K562 (cell line): ENCODE measurements around the gene FGF11. TPM values are rescaled to one million over a fixed set of nuclear protein-coding genes. Genes with fewer than 3 reads are reported as not detected.

ENCODE experiments used
- ATAC-seq: fragments of 200-7000 bp; cut with Tn5 transposase; 3 replicates; pipeline ENCODE4 v1.9.1; 2020; ENCODE audit warnings: moderate library complexity
- BruUV-seq: library from RNA; stranded (reverse); fragments of 400-500 nt; replicated peaks from 2 replicates; lab custom pipeline; 2021; lab: Mats Ljungman, UMichigan
- CTCF ChIA-PET: fragments of 300-600 bp; formaldehyde crosslinking; extraction: SDS; loops from one replicate; lab custom pipeline; 2021; ENCODE audit warnings: low intra/inter-chr PET ratio; lab: Yijun Ruan, JAX
- POLR2A ChIA-PET: fragments of 300-600, 350-650 bp; sonication (Branson Sonifier 250); formaldehyde crosslinking; extraction: SDS; loops from one replicate; lab custom pipeline; 2021; ENCODE audit warnings: antibody characterized with exemption, inconsistent platforms; lab: Yijun Ruan, JAX
- DNase-seq, 4 experiments: peaks; one replicate each; pipeline versions ENCODE4 v3.0.0 to v3.0.0-alpha.2; 2011 to 2018; ENCODE audit warnings: low spot score in 3 of 4, mixed read lengths in 3 of 4; ENCODE audit errors: extremely low read depth in 1 of 4
- FAIRE-seq: peaks from 2 replicates; lab custom pipeline; 2011; peaks lifted over from hg19 to GRCh38; lab: Jason Lieb, UNC
- H2AFZ ChIP-seq: 2 replicates; pipeline ENCODE4 v1.6.0; 2011; ENCODE audit warnings: low read depth, low read length, control low read depth, inconsistent platforms
- H3K27ac ChIP-seq: fragments of 200-600 bp; 3 replicates; pipeline ENCODE4 v1.8.0; 2011; ENCODE audit warnings: low read depth, mild to moderate bottlenecking, control low read depth, inconsistent platforms, low read length, moderate library complexity, mixed read lengths; ENCODE audit errors: extremely low read depth
- H3K27me3 ChIP-seq, 2 experiments: fragments of 300-600 bp in 1 of 2; 2 replicates in 1 of 2; 3 replicates in 1 of 2; pipeline versions ENCODE4 v1.6.0 to v1.8.0; 2011; ENCODE audit warnings: inconsistent platforms in 2 of 2, low read length in 2 of 2, mild to moderate bottlenecking in 1 of 2, mixed read lengths in 1 of 2, moderate library complexity in 1 of 2; ENCODE audit not compliant: control insufficient read depth in 2 of 2, insufficient read depth in 2 of 2
- H3K36me3 ChIP-seq: fragments of 300-600 bp; 3 replicates; pipeline ENCODE4 v1.8.0; 2011; ENCODE audit warnings: mild to moderate bottlenecking, low read length, inconsistent platforms; ENCODE audit not compliant: control insufficient read depth, insufficient read depth
- H3K4me1 ChIP-seq, 2 experiments: fragments of 200-600 bp in 1 of 2; replicated peaks in 1 of 2; 2 replicates in 1 of 2; 3 replicates in 1 of 2; pipeline versions ENCODE4 v1.5.1 to v1.8.0; 2011; ENCODE audit warnings: inconsistent platforms in 2 of 2, low read length in 2 of 2, mild to moderate bottlenecking in 1 of 2, mixed read lengths in 1 of 2, moderate library complexity in 1 of 2; ENCODE audit not compliant: control insufficient read depth in 2 of 2, insufficient read depth in 2 of 2
- H3K4me2 ChIP-seq: 2 replicates; pipeline ENCODE4 v1.6.1; 2011; ENCODE audit warnings: low read length, control low read depth, inconsistent platforms, mixed read lengths; ENCODE audit not compliant: insufficient read depth
- H3K4me3 ChIP-seq: fragments of 200-600 bp; sonication (generic), shearing (Covaris generic); 2 replicates; pipeline ENCODE4 v1.5.1; 2016; ENCODE audit warnings: control low read depth, inconsistent platforms
- H3K79me2 ChIP-seq: fragments of 200-600 bp; 3 replicates; pipeline ENCODE4 v1.8.0; 2011; ENCODE audit warnings: low read length, inconsistent platforms; ENCODE audit not compliant: control insufficient read depth, insufficient read depth
- H3K9ac ChIP-seq, 2 experiments: 2 replicates each; pipeline versions ENCODE4 v1.6.0 to v1.6.1; 2011; ENCODE audit warnings: low read depth in 2 of 2, low read length in 2 of 2, control low read depth in 1 of 2, inconsistent platforms in 1 of 2, mild to moderate bottlenecking in 1 of 2, mixed read lengths in 1 of 2; ENCODE audit not compliant: insufficient read depth in 1 of 2
- H3K9me1 ChIP-seq: one replicate; pipeline ENCODE4 v1.6.0; 2011; ENCODE audit warnings: inconsistent platforms, mild to moderate bottlenecking, low read length, moderate library complexity; ENCODE audit not compliant: control insufficient read depth, insufficient read depth
- H3K9me3 ChIP-seq: replicated peaks from 2 replicates; pipeline ENCODE4 v1.5.1; 2011; ENCODE audit warnings: low read depth, low read length, inconsistent platforms; ENCODE audit not compliant: control insufficient read depth, insufficient read depth
- H4K20me1 ChIP-seq: replicated peaks from 2 replicates; pipeline ENCODE4 v1.6.1; 2011; ENCODE audit warnings: low read length, inconsistent platforms, mixed read lengths; ENCODE audit not compliant: control insufficient read depth, insufficient read depth
- ATF3 ChIP-seq, 2 experiments: fragments of 450-650 bp in 1 of 2; sonication (generic) in 1 of 2; formaldehyde crosslinking in 1 of 2; IDR thresholded peaks in 1 of 2; conservative IDR thresholded peaks in 1 of 2; 2 replicates each; pipeline versions ENCODE4 v1.6.1 to v1.8.1; 2016 to 2023; ENCODE audit warnings: mild to moderate bottlenecking in 2 of 2, moderate library complexity in 2 of 2, inconsistent platforms in 1 of 2, missing genetic modification reagents in 1 of 2
- CREM ChIP-seq: IDR thresholded peaks from 2 replicates; pipeline ENCODE4 v1.6.1; 2014; ENCODE audit warnings: antibody characterized with exemption, low read depth
- DMBX1 ChIP-seq: fragments of 250-450 bp; sonication (Bioruptor Pico); IDR thresholded peaks from 2 replicates; pipeline ENCODE4 v1.8.0; 2022; ENCODE audit warnings: inconsistent platforms, mild to moderate bottlenecking, moderate library complexity, borderline replicate concordance
- KDM1A ChIP-seq, 2 experiments: fragments of 450-650 bp; IDR thresholded peaks; 2 replicates each; pipeline ENCODE4 v1.6.1; 2016; ENCODE audit warnings: mild to moderate bottlenecking in 2 of 2
- KDM4B ChIP-seq, 2 experiments: fragments of 450-650 bp in 1 of 2; sonication (generic) in 1 of 2; IDR thresholded peaks; 2 replicates each; pipeline ENCODE4 v1.6.1; 2016 to 2017; ENCODE audit warnings: borderline replicate concordance in 2 of 2, antibody characterized with exemption in 1 of 2, low read depth in 1 of 2, mild to moderate bottlenecking in 1 of 2
- LEF1 ChIP-seq: fragments of 450-650 bp; IDR thresholded peaks from 2 replicates; pipeline ENCODE4 v1.6.1; 2016; ENCODE audit warnings: mild to moderate bottlenecking
- THRA ChIP-seq: fragments of 450-650 bp; IDR thresholded peaks from 2 replicates; pipeline ENCODE4 v1.6.1; 2017; ENCODE audit warnings: mild to moderate bottlenecking, moderate library complexity
- TOE1 ChIP-seq, 2 experiments: fragments of 450-650 bp in 1 of 2; sonication (generic) in 1 of 2; formaldehyde crosslinking in 1 of 2; IDR thresholded peaks; 2 replicates each; pipeline versions ENCODE4 v1.7.1 to v1.8.0; 2016 to 2022; ENCODE audit warnings: borderline replicate concordance in 2 of 2, mild to moderate bottlenecking in 2 of 2, antibody characterized with exemption in 1 of 2, inconsistent platforms in 1 of 2, low read depth in 1 of 2, missing genetic modification reagents in 1 of 2, moderate library complexity in 1 of 2
- YY1 ChIP-seq, 3 experiments: IDR thresholded peaks; 2 replicates each; pipeline ENCODE4 v1.6.1; 2011; ENCODE audit warnings: low read length in 2 of 3, mild to moderate bottlenecking in 2 of 3, moderate library complexity in 2 of 3, borderline replicate concordance in 1 of 3, control low read depth in 1 of 3, low read depth in 1 of 3; ENCODE audit not compliant: insufficient read depth in 3 of 3, insufficient replicate concordance in 2 of 3, control insufficient read depth in 1 of 3, insufficient read length in 1 of 3; ENCODE audit errors: extremely low read depth in 1 of 3
- ZNF263 ChIP-seq: sonication (generic); formaldehyde crosslinking; IDR thresholded peaks from 2 replicates; pipeline ENCODE4 v1.8.0; 2022; ENCODE audit warnings: mild to moderate bottlenecking, missing genetic modification reagents, borderline replicate concordance
- ZNF274 ChIP-seq: IDR thresholded peaks from 2 replicates; pipeline ENCODE4 v1.6.1; 2011; ENCODE audit warnings: low read depth, mild to moderate bottlenecking, low read length, moderate library complexity, borderline replicate concordance
- ZNF77 ChIP-seq: fragments of 250-450 bp; sonication (Bioruptor Pico); IDR thresholded peaks from 2 replicates; pipeline ENCODE4 v1.5.0; 2020
- WGBS: fragments of 100-300 bp; shearing (Covaris generic); methylation state at CpG from one replicate; pipeline ENCODE4 v1.1.6; 2016; ENCODE audit warnings: low coverage, mixed read lengths; ENCODE audit not compliant: insufficient coverage; ENCODE audit errors: missing lambda C conversion rate; 5-methylcytosine and 5-hydroxymethylcytosine counted together
- in situ Hi-C: fragments of 300-500 bp; cut with MboI; formaldehyde crosslinking; loops from 4 replicates; pipeline ENCODE4 v1.15.0; 2018; ENCODE audit warnings: inconsistent platforms, mixed read lengths
- intact Hi-C: fragments of 100-400 bp; cut with micrococcal nuclease; formaldehyde crosslinking; loops from 2 replicates; pipeline ENCODE4 v1.14.2; 2022
- polyA plus RNA-seq, 8 experiments: library from polyadenylated mRNA; depleted of rRNA in 4 of 8; stranded (reverse) in 5 of 8; unstranded in 3 of 8; fragments of >200 nt; fragmentation: Nextera tagmentation in 2 of 8; fragmentation: Illumina TruSeq in 1 of 8; extraction: Ambion mirVana in 2 of 8; extraction: Trizol in 1 of 8; gene quantifications; 2 replicates each; pipeline versions ENCODE4 v1.2.1 to v1.2.3, GENCODE V29; 2011 to 2014; ENCODE audit warnings: inconsistent platforms in 1 of 8, missing spikeins in 1 of 8
- total RNA-seq, 7 experiments: library from RNA; depleted of rRNA in 6 of 7; stranded (reverse); fragments of >200 nt in 6 of 7; fragmentation: Illumina TruSeq in 2 of 7; extraction: Trizol in 2 of 7; gene quantifications; 2 replicates each; pipeline versions ENCODE4 v1.2.1 to v1.2.3, GENCODE V29; 2011 to 2021; ENCODE audit warnings: low replicate concordance in 1 of 7

The FGF11 gene
- total and polyA plus RNA-seq, 9 of the 15 experiments (the other 6 are each of a cell fraction or from before 2014, with no cell fraction given) = 1.2 to 7.5 (median 3.0) TPM

- no TSS peak for BruUV-seq
- no peak for DNase-seq
- Histone ChIP-seq H3K27me3 (no peaks in the 10 kb centered on the region), H3K9ac (peak overlapping the region; percentile 64 to 90), H3K36me3 (no peaks in the 10 kb centered on the region), H3K4me2 (peak overlapping the region; percentile 90), H3K4me1 (peaks cover 17 to 60% of the 10 kb centered on the region in 2 experiments; a peak in 4 of 5 replicates), H4K20me1 (no peaks in the 10 kb centered on the region), H3K9me1 (peaks cover 2% of the 10 kb centered on the region), H2AFZ (no peak overlapping the region), H3K27ac (peak overlapping the region; percentile 75; the same call in 2 of the 3 replicates), H3K79me2 (peaks cover 7% of the 10 kb centered on the region; the same call in 2 of the 3 replicates), H3K9me3 (no peaks in the 10 kb centered on the region), H3K4me3 (peak overlapping the region; percentile 64)
- in situ Hi-C loops (no loop called here), intact Hi-C loops (loop anchor here (5.0 kb wide), 2 partner anchors 34 to 46 kb away; partner anchors contain the start of genes POLR2A, SLC35G6 and TMEM256)
- FAIRE-seq = no peak
- ChIA-PET POLR2A (interaction anchor here (4.2 kb wide), 1 partner anchor 48 kb away, joined by 21 read pairs; the partner anchor contains the start of gene POLR2A), CTCF (no interaction called here)
- 96% methylated on average over 14 of the region's 92 CpGs for WGBS
- no peak for TF ChIP-seq KDM1A (IDR thresholded peaks at IDR 0.05)
- no peak for TF ChIP-seq THRA
- TF ChIP-seq ZNF77 = no peak
- TF ChIP-seq ZNF263 (CRISPR knock-in tag) = no peak
- no peak for TF ChIP-seq YY1 (IDR thresholded peaks at IDR 0.05; ENCODE audit: borderline replicate concordance in 1 of 3, control insufficient read depth in 1 of 3, extremely low read depth in 1 of 3, insufficient read depth in 3 of 3, insufficient read length in 1 of 3, insufficient replicate concordance in 2 of 3, low read depth in 1 of 3, low read length in 2 of 3)
- TF ChIP-seq DMBX1 = no peak
- TF ChIP-seq KDM4B (IDR thresholded peaks at IDR 0.05; ENCODE audit: borderline replicate concordance in 2 of 2, low read depth in 1 of 2) = no peak
- TF ChIP-seq LEF1 = no peak
- no peak for TF ChIP-seq TOE1 (IDR thresholded peaks at IDR 0.05; ENCODE audit: borderline replicate concordance)
- no peak for TF ChIP-seq TOE1 (CRISPR knock-in tag; IDR thresholded peaks at IDR 0.05; ENCODE audit: borderline replicate concordance, low read depth)
- TF ChIP-seq ATF3 (IDR thresholded peaks at IDR 0.05) = peak; percentile 34; the same call in 1 of the 2 replicates
- TF ChIP-seq ATF3 (CRISPR knock-in tag; conservative IDR thresholded peaks at IDR 0.05) = no peak
- TF ChIP-seq ZNF274 = no peak
- 0 out of 2 replicates have a peak, but pooled peaks have one; percentile 9 for TF ChIP-seq CREM
- ATAC-seq = no peak
Measured at GRCh38 chr17:7436556-7437368, 2.5 kb upstream of the FGF11 start.
